Measurements from ENCODE around the gene ARPC1A.
"Not testable (repeated sequence)": the region's sequence is repeated elsewhere in the genome, so short reads cannot be mapped to it uniquely, and the experiment has no call there.

The ARPC1A gene

GRCh38 chr7:99314504-99314903, 11.2 kb upstream of the ARPC1A start:
- CTCF ChIA-PET = interaction anchor here (0.7 to 3.7 kb wide), 3 partner anchors 38 to 276 kb away, joined by 3 to 36 read pairs (median 6); no protein-coding TSS in a partner anchor
- TF ChIP-seq, protein P1, sequence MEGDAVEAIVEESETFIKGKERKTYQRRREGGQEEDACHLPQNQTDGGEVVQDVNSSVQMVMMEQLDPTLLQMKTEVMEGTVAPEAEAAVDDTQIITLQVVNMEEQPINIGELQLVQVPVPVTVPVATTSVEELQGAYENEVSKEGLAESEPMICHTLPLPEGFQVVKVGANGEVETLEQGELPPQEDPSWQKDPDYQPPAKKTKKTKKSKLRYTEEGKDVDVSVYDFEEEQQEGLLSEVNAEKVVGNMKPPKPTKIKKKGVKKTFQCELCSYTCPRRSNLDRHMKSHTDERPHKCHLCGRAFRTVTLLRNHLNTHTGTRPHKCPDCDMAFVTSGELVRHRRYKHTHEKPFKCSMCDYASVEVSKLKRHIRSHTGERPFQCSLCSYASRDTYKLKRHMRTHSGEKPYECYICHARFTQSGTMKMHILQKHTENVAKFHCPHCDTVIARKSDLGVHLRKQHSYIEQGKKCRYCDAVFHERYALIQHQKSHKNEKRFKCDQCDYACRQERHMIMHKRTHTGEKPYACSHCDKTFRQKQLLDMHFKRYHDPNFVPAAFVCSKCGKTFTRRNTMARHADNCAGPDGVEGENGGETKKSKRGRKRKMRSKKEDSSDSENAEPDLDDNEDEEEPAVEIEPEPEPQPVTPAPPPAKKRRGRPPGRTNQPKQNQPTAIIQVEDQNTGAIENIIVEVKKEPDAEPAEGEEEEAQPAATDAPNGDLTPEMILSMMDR (IDR thresholded peaks at IDR 0.05; ENCODE audit: control extremely low read depth, extremely low read depth, low read depth, missing control alignments) = no peak
- DNase-seq (ENCODE audit: extremely low spot score) = peak; percentile 38
- POLR2A ChIA-PET = no interaction called here

- DNase-seq (ENCODE audit: extremely low spot score) = no peak
- POLR2A ChIA-PET = no interaction called here
- TF ChIP-seq, protein P1 (IDR thresholded peaks at IDR 0.05; ENCODE audit: control extremely low read depth, extremely low read depth, low read depth, missing control alignments) = no peak
- CTCF ChIA-PET = interaction anchor here (2.4 kb wide), 1 partner anchor 9 kb away, joined by 12 read pairs; no protein-coding TSS in a partner anchor
Measured at GRCh38 chr7:99320371-99320770, 5.3 kb upstream of the ARPC1A start.

- ChIA-PET POLR2A (interaction anchor here (0.6 kb wide), 1 partner anchor 77 kb away, joined by 3 read pairs; no protein-coding TSS in a partner anchor), CTCF (interaction anchor here (0.9 kb wide), 1 partner anchor 9 kb away, joined by 3 read pairs; no protein-coding TSS in a partner anchor)
- DNase-seq (ENCODE audit: extremely low spot score) = not testable (repeated sequence)
Measured at GRCh38 chr7:99322659-99323058, 3.0 kb upstream of the ARPC1A start.

DNA sequence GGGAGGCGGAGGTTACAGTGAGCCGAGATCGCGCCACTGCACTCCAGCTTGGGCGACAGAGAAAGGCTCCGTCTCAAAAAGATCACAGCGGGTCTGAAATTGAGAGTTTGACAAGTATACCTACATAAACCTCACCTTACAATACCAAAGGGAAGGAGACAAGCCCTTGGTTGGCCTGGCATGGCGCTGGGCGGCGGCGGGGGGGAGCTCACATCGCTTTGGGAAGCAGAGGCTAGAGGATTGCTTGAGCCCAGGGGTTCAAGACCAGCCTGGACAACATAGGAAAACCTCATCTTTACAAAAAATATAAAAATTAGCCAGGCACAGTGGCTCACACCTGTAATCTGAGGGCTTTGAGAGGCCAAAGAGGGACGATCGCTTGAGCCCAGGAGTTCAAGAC, 1.1 kb upstream of the ARPC1A start:
- POLR2A ChIA-PET = no interaction called here
- TF ChIP-seq, protein P1 (IDR thresholded peaks at IDR 0.05; ENCODE audit: control extremely low read depth, extremely low read depth, low read depth, missing control alignments) = no peak
- CTCF ChIA-PET = no interaction called here
- no peak for DNase-seq (ENCODE audit: extremely low spot score)

DNA sequence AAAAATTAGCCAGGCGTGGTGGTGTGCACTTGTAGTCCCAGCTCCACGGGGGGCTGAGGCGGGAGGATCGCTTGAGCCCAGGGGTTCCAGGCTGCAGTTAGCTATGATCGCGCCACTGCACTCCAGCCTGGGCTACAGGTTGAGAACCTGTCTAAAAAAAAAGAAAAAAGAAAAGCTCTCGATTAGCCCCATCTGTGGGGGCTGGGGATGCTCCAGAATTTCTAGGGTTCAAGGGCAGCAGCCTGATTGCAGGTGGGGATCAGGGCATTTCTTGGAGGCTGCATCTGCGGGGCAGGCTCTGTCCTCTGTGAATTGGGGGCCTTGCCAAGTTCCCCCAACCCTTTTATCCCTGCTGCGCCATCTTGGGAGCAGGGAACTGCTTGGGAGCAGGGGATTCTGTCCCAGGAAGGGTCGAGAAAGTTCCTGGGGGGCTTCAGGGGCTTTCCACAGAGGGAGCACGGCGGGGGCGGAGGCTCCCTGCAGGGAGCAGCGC, 651 bp upstream of the ARPC1A start:
- ChIA-PET CTCF (interaction anchor here (1.0 to 1.2 kb wide), 2 partner anchors 12 to 14 kb away, joined by 3 read pairs; no protein-coding TSS in a partner anchor), POLR2A (interaction anchor here (0.8 kb wide), 1 partner anchor 84 kb away, joined by 3 read pairs; the partner anchor contains the start of gene BUD31)
- TF ChIP-seq, protein P1 (IDR thresholded peaks at IDR 0.05; ENCODE audit: control extremely low read depth, extremely low read depth, low read depth, missing control alignments) = no peak
- DNase-seq (ENCODE audit: extremely low spot score) = no peak

- DNase-seq (ENCODE audit: extremely low spot score) = no peak
- ChIA-PET CTCF (interaction anchor here (1.0 to 2.0 kb wide), 4 partner anchors 13 to 265 kb away, joined by 3 to 7 read pairs (median 4); no protein-coding TSS in a partner anchor), POLR2A (no interaction called here)
- TF ChIP-seq, protein P1 (IDR thresholded peaks at IDR 0.05; ENCODE audit: control extremely low read depth, extremely low read depth, low read depth, missing control alignments) = no peak
Measured at GRCh38 chr7:99326408-99326782, 697 bp downstream of the ARPC1A start.

DNA sequence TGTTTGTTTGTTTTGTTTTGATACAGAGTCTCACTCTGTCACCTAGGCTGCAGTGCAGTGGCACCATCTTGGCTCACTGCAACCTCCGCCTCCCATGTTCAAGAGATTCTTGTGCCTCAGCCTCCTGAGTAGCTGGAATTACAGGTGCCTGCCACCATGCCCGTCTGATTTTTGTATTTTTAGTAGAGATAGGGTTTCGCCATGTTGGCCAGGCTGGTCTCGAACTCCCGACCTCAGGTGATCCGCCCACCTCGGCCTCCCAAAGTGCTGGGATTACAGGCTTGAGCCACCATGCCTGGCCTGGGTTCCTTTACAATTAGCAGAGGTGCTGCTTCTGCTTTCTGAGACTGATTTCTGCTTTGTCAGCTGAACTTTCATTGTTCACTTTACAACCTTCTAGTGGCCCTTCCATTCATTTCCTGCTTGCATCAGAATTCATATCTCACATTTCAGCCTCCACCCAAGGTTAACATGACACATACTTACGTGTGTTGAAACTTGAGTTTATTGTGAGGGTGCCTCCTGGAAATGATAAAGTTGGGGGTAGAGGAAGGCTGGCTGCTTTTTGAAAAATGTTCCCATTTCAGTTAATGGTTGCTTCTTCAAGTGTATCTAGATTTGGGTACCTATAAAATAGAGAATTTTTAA, 4.7 kb downstream of the ARPC1A start:
- CTCF ChIA-PET = interaction anchor here (1.0 to 1.9 kb wide), 2 partner anchors 9 to 11 kb away, joined by 3 to 5 read pairs; no protein-coding TSS in a partner anchor
- DNase-seq (ENCODE audit: extremely low spot score); POLR2A ChIA-PET: not testable (repeated sequence)

Measured in GM10248 (cell line).